Measurements from ENCODE around the gene CIRBP. TPM values are rescaled to one million over a fixed set of nuclear protein-coding genes. Genes with fewer than 3 reads are reported as not detected.

CIRBP gene
- total and polyA plus RNA-seq, 2 of the 13 experiments (the other 11 are each of a cell fraction or from before 2014, with no cell fraction given): 133 to 140 TPM

GRCh38 chr19:1284293-1284978, 15.3 kb downstream of the CIRBP start (continued):
- TF ChIP-seq EED (CRISPR knock-in tag; IDR thresholded peaks at IDR 0.05): no peak
- no peak for TF ChIP-seq ZNF790 (CRISPR knock-in tag; IDR thresholded peaks at IDR 0.05; ENCODE audit: borderline replicate concordance)
- no peak for TF ChIP-seq YEATS2 (CRISPR knock-in tag; IDR thresholded peaks at IDR 0.05; ENCODE audit: borderline replicate concordance)
- 0 out of 2 replicates have a peak, but pooled peaks have one; percentile 6 for TF ChIP-seq NR2F2 (IDR thresholded peaks at IDR 0.05; ENCODE audit: borderline replicate concordance, low read depth)
- TF ChIP-seq PTBP1 (IDR thresholded peaks at IDR 0.05; ENCODE audit: low read depth, low read length, poor library complexity, severe bottlenecking): no peak
- no peak for TF ChIP-seq ZNF770 (CRISPR knock-in tag; IDR thresholded peaks at IDR 0.05)
- peak; percentile 38; the same call in 1 of the 2 replicates for TF ChIP-seq ESRRA (CRISPR knock-in tag; IDR thresholded peaks at IDR 0.05; ENCODE audit: low read depth)
- TF ChIP-seq CENPBD1 (CRISPR knock-in tag; IDR thresholded peaks at IDR 0.05; ENCODE audit: borderline replicate concordance, low read depth): no peak
- TF ChIP-seq ZSCAN22 (CRISPR knock-in tag; IDR thresholded peaks at IDR 0.05): peak; percentile 53; the same call in 1 of the 2 replicates
- TF ChIP-seq NR3C1 (CRISPR knock-in tag; IDR thresholded peaks at IDR 0.05): no peak
- TF ChIP-seq SOX5 (CRISPR knock-in tag; IDR thresholded peaks at IDR 0.05; ENCODE audit: borderline replicate concordance): no peak
- no peak; the same call in 1 of the 2 replicates for TF ChIP-seq CTCF (CRISPR knock-in tag; IDR thresholded peaks at IDR 0.05)
- peak; percentile 94 for TF ChIP-seq CC2D1A (CRISPR knock-in tag; IDR thresholded peaks at IDR 0.05)
- TF ChIP-seq ZNF652 (CRISPR knock-in tag; IDR thresholded peaks at IDR 0.05; ENCODE audit: borderline replicate concordance, low read depth): no peak
- TF ChIP-seq CEBPG (CRISPR knock-in tag; IDR thresholded peaks at IDR 0.05): no peak
- TF ChIP-seq ZC3H4 (CRISPR knock-in tag; IDR thresholded peaks at IDR 0.05; ENCODE audit: borderline replicate concordance): no peak
- no peak for TF ChIP-seq FIP1L1 (IDR thresholded peaks at IDR 0.05; ENCODE audit: borderline replicate concordance, insufficient read depth, low read depth, low read length)
- no peak for TF ChIP-seq ZNF891 (CRISPR knock-in tag; IDR thresholded peaks at IDR 0.05)
- no peak for TF ChIP-seq ZFP36L1 (CRISPR knock-in tag; IDR thresholded peaks at IDR 0.05)
- TF ChIP-seq HINFP (CRISPR knock-in tag; IDR thresholded peaks at IDR 0.05; ENCODE audit: low read depth): no peak; the same call in 1 of the 2 replicates
- no peak for TF ChIP-seq REXO4 (CRISPR knock-in tag; IDR thresholded peaks at IDR 0.05; ENCODE audit: borderline replicate concordance)
- peak; percentile 80; the same call in 1 of the 2 replicates for TF ChIP-seq ZBTB26 (CRISPR knock-in tag; IDR thresholded peaks at IDR 0.05; ENCODE audit: borderline replicate concordance)

All from HepG2 (cell line).